CD4-positive, alpha-beta T cell treated with Interferon gamma for 1 hour (primary cell): ENCODE results near the gene RASSF8.

ENCODE experiments used
- DNase-seq: peaks from one replicate; pipeline ENCODE4 v3.0.0-alpha.2; 2020

Gene RASSF8

GRCh38 chr12:25962932-25963525 is 4.5 kb downstream of the RASSF8 start:
- no peak for DNase-seq

- no peak for DNase-seq
Observed at GRCh38 chr12:25965682-25966081, 7.2 kb downstream of the RASSF8 start.

- no peak for DNase-seq
Observed at GRCh38 chr12:25970082-25970481, 11.6 kb downstream of the RASSF8 start.

- no peak for DNase-seq
Observed at GRCh38 chr12:25970916-25971653, 12.6 kb downstream of the RASSF8 start.

- no peak for DNase-seq
Observed at GRCh38 chr12:25971654-25972041, 13.2 kb downstream of the RASSF8 start.

- DNase-seq = no peak
Observed at GRCh38 chr12:25972783-25973182, 14.3 kb downstream of the RASSF8 start.

GRCh38 chr12:25975179-25975578 is 16.7 kb downstream of the RASSF8 start:
- no peak for DNase-seq

GRCh38 chr12:25975682-25976081 is 17.2 kb downstream of the RASSF8 start:
- no peak for DNase-seq

- DNase-seq = no peak
Observed at GRCh38 chr12:25976289-25976688, 17.8 kb downstream of the RASSF8 start.

GRCh38 chr12:25977047-25977446 is 18.6 kb downstream of the RASSF8 start:
- DNase-seq = no peak

GRCh38 chr12:25979059-25979458 is 20.6 kb downstream of the RASSF8 start:
- no peak for DNase-seq

- DNase-seq = no peak
Observed at GRCh38 chr12:25979563-25979962, 21.1 kb downstream of the RASSF8 start.

GRCh38 chr12:25980035-25980434 is 21.6 kb downstream of the RASSF8 start:
- no peak for DNase-seq

- DNase-seq = no peak
Observed at GRCh38 chr12:25981597-25981996, 23.1 kb downstream of the RASSF8 start.

- no peak for DNase-seq
Observed at GRCh38 chr12:25982416-25982815, 23.9 kb downstream of the RASSF8 start.

GRCh38 chr12:25983625-25984024 is 25.1 kb downstream of the RASSF8 start:
- no peak for DNase-seq

GRCh38 chr12:25984759-25985158 is 26.3 kb downstream of the RASSF8 start:
- no peak for DNase-seq

GRCh38 chr12:25985316-25986175 is 27.1 kb downstream of the RASSF8 start:
- DNase-seq = no peak

- DNase-seq = no peak
Observed at GRCh38 chr12:25986180-25986579, 27.7 kb downstream of the RASSF8 start.

GRCh38 chr12:25988505-25988904 is 30.0 kb downstream of the RASSF8 start:
- DNase-seq = no peak

GRCh38 chr12:25990495-25990894 is 32.0 kb downstream of the RASSF8 start:
- no peak for DNase-seq

- DNase-seq = no peak
Observed at GRCh38 chr12:25992026-25992782, 33.7 kb downstream of the RASSF8 start.
